AG04450 (cell line): ENCODE results near the gene TULP4. TPM values are rescaled to one million over a fixed set of nuclear protein-coding genes. Genes with fewer than 3 reads are reported as not detected.

ENCODE experiments used
- CTCF ChIA-PET: fragments of 300-600, 350-600 bp; formaldehyde crosslinking; extraction: SDS; loops from one replicate; lab custom pipeline; 2022; ENCODE audit warnings: antibody characterized with exemption, inconsistent platforms; lab: Charles Lee
- POLR2A ChIA-PET: fragments of 350-600 bp; formaldehyde crosslinking; extraction: SDS; loops from one replicate; lab custom pipeline; 2021; ENCODE audit warnings: antibody characterized with exemption, inconsistent platforms; lab: Yijun Ruan, JAX
- DNase-seq: peaks from one replicate; pipeline ENCODE4 v3.0.0-alpha.2; 2011; ENCODE audit warnings: low read depth, low spot score
- H3K27ac ChIP-seq: one replicate; pipeline ENCODE4 v1.5.1; 2012; ENCODE audit warnings: low read depth, low read length, control low read depth
- H3K27me3 ChIP-seq: one replicate; pipeline ENCODE4 v1.6.0; 2012; ENCODE audit warnings: low read length; ENCODE audit not compliant: control insufficient read depth, insufficient read depth
- H3K4me3 ChIP-seq: 2 replicates; pipeline ENCODE4 v1.5.1; 2011; ENCODE audit warnings: mild to moderate bottlenecking, low read depth, low read length, control low read depth
- H3K9me3 ChIP-seq: 2 replicates; pipeline ENCODE4 v1.5.1; 2012; ENCODE audit warnings: low read length; ENCODE audit not compliant: control insufficient read depth, insufficient read depth
- CTCF ChIP-seq: IDR thresholded peaks from 2 replicates; pipeline ENCODE4 v1.5.1; 2011; ENCODE audit warnings: low read depth, low read length, control low read depth, inconsistent platforms
- polyA plus RNA-seq: library from polyadenylated mRNA; depleted of rRNA; stranded (reverse); fragments of >200 nt; gene quantifications from 2 replicates; pipeline ENCODE4 v1.2.3, GENCODE V29; 2011

Gene TULP4
- polyA plus RNA-seq, 1 experiment: 15.9 TPM

GRCh38 chr6:158517038-158517437 lies 204.8 kb downstream of the TULP4 start:
- Histone ChIP-seq H3K27ac (no peak overlapping the region), H3K4me3 (no peak overlapping the region), H3K9me3 (no peaks in the 10 kb centered on the region), H3K27me3 (no peaks in the 10 kb centered on the region)
- no peak for DNase-seq
- no peak for TF ChIP-seq CTCF
- CTCF ChIA-PET: interaction anchor here (1.7 kb wide), 1 partner anchor 296 kb away, joined by 8 read pairs; no protein-coding TSS in a partner anchor
- POLR2A ChIA-PET: no interaction called here

GRCh38 chr6:158517581-158517980 lies 205.3 kb downstream of the TULP4 start:
- Histone ChIP-seq H3K9me3 (no peaks in the 10 kb centered on the region), H3K27ac (peak overlapping the region; percentile 11), H3K27me3 (no peaks in the 10 kb centered on the region), H3K4me3 (no peak overlapping the region)
- CTCF ChIA-PET: interaction anchor here (1.7 kb wide), 1 partner anchor 297 kb away, joined by 8 read pairs; no protein-coding TSS in a partner anchor
- POLR2A ChIA-PET: no interaction called here
- no peak for TF ChIP-seq CTCF
- DNase-seq: no peak

- POLR2A ChIA-PET: interaction anchor here (0.7 to 0.9 kb wide), 3 partner anchors 145 to 299 kb away, joined by 3 read pairs; no protein-coding TSS in a partner anchor
- TF ChIP-seq CTCF: peak; percentile 72
- H3K4me3 ChIP-seq: peak overlapping the region; percentile 54
- H3K27me3 ChIP-seq: no peaks in the 10 kb centered on the region
- H3K27ac ChIP-seq: peak overlapping the region; percentile 58
- CTCF ChIA-PET: interaction anchor here (0.6 to 2.3 kb wide), 26 partner anchors 8 to 313 kb away, joined by 3 to 46 read pairs (median 4); no protein-coding TSS in a partner anchor
- H3K9me3 ChIP-seq: no peaks in the 10 kb centered on the region
- DNase-seq: peak; percentile 43
Measured at GRCh38 chr6:158518191-158519127, 206.2 kb downstream of the TULP4 start.

GRCh38 chr6:158519300-158519699 lies 207.0 kb downstream of the TULP4 start:
- Histone ChIP-seq H3K4me3 (no peak overlapping the region), H3K27me3 (peaks cover 3% of the 10 kb centered on the region), H3K9me3 (peaks cover 5% of the 10 kb centered on the region; the same call in 1 of the 2 replicates), H3K27ac (no peak overlapping the region)
- POLR2A ChIA-PET: interaction anchor here (0.7 to 0.9 kb wide), 3 partner anchors 144 to 300 kb away, joined by 3 read pairs; no protein-coding TSS in a partner anchor
- CTCF ChIA-PET: interaction anchor here (0.6 to 2.3 kb wide), 27 partner anchors 9 to 360 kb away, joined by 3 to 46 read pairs (median 3); no protein-coding TSS in a partner anchor
- no peak for DNase-seq
- no peak for TF ChIP-seq CTCF
